ENCODE measurements around the gene IRF8.

IRF8 gene

GRCh38 chr16:85858984-85859817 lies 39.8 kb upstream of the IRF8 start:
- no peak for TF ChIP-seq CTCF (IDR thresholded peaks at IDR 0.05; ENCODE audit: low read depth, low read length)
- no peak for DNase-seq
- Histone ChIP-seq H3K9me3 (ENCODE audit: severe bottlenecking) (no peaks in the 10 kb centered on the region), H3K27me3 (ENCODE audit: insufficient read depth, low read depth, severe bottlenecking) (no peaks in the 10 kb centered on the region), H3K27ac (no peak overlapping the region), H3K4me3 (ENCODE audit: low read depth, low read length) (no peak overlapping the region), H3K36me3 (no peaks in the 10 kb centered on the region)

GRCh38 chr16:85859818-85860125 lies 39.2 kb upstream of the IRF8 start:
- Histone ChIP-seq H3K9me3 (ENCODE audit: severe bottlenecking) (no peaks in the 10 kb centered on the region), H3K27ac (no peak overlapping the region), H3K27me3 (ENCODE audit: insufficient read depth, low read depth, severe bottlenecking) (no peaks in the 10 kb centered on the region), H3K4me3 (ENCODE audit: low read depth, low read length) (no peak overlapping the region), H3K36me3 (no peaks in the 10 kb centered on the region)
- DNase-seq: no peak
- 0 out of 2 replicates have a peak, but pooled peaks have one; percentile 6 for TF ChIP-seq CTCF (IDR thresholded peaks at IDR 0.05; ENCODE audit: low read depth, low read length)

GRCh38 chr16:85860413-85861094 lies 38.4 kb upstream of the IRF8 start:
- H3K9me3 ChIP-seq (ENCODE audit: severe bottlenecking): no peaks in the 10 kb centered on the region
- no peak for TF ChIP-seq CTCF (IDR thresholded peaks at IDR 0.05; ENCODE audit: low read depth, low read length)

GRCh38 chr16:85861095-85861825 lies 37.7 kb upstream of the IRF8 start:
- Histone ChIP-seq H3K4me3 (ENCODE audit: low read depth, low read length) (no peak overlapping the region), H3K27me3 (ENCODE audit: insufficient read depth, low read depth, severe bottlenecking) (no peaks in the 10 kb centered on the region), H3K9me3 (ENCODE audit: severe bottlenecking) (no peaks in the 10 kb centered on the region), H3K27ac (no peak overlapping the region), H3K36me3 (no peaks in the 10 kb centered on the region)
- DNase-seq: no peak
- TF ChIP-seq CTCF (IDR thresholded peaks at IDR 0.05; ENCODE audit: low read depth, low read length): no peak

More at GRCh38 chr16:85860413-85861094, 38.4 kb upstream of the IRF8 start:
- DNase-seq: no peak
- Histone ChIP-seq H3K4me3 (ENCODE audit: low read depth, low read length) (no peak overlapping the region), H3K36me3 (no peaks in the 10 kb centered on the region), H3K27me3 (ENCODE audit: insufficient read depth, low read depth, severe bottlenecking) (no peaks in the 10 kb centered on the region), H3K27ac (no peak overlapping the region)

GRCh38 chr16:85862476-85863383 lies 36.2 kb upstream of the IRF8 start:
- Histone ChIP-seq H3K9me3 (ENCODE audit: severe bottlenecking) (no peaks in the 10 kb centered on the region), H3K36me3 (no peaks in the 10 kb centered on the region), H3K27ac (no peak overlapping the region), H3K4me3 (ENCODE audit: low read depth, low read length) (no peak overlapping the region), H3K27me3 (ENCODE audit: insufficient read depth, low read depth, severe bottlenecking) (no peaks in the 10 kb centered on the region)
- no peak for TF ChIP-seq CTCF (IDR thresholded peaks at IDR 0.05; ENCODE audit: low read depth, low read length)
- DNase-seq: no peak

Data from WERI-Rb-1 (cell line).